Measurements from ENCODE around the gene PLCXD3. TPM values are rescaled to one million over a fixed set of nuclear protein-coding genes. Genes with fewer than 3 reads are reported as not detected.
"Not testable (repeated sequence)": the region's sequence is repeated elsewhere in the genome, so short reads cannot be mapped to it uniquely, and the experiment has no call there.

Gene PLCXD3
- total RNA-seq, 1 donor from 2014 or later: under 0.01 TPM

DNA sequence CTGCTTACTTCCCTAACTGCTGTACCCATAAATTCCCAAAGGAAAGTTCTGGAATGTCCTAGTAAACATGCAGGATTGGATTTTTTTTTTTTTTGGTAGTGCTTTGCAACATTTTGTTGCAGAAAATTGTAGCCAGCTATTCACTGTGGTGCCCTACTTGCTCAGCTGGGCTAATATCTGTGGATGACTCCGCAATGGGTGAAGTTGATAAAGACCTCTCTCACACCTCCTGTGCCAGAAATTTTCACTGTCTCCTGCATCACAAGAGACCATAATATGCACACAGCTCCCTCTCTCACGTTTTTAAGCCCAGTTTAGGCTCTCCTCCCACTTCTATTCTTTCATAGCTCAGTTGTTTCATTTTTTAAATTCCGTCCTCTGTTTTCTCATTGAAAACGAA is 160.6 kb downstream of the PLCXD3 start:
- no peak for DNase-seq (ENCODE audit: low read depth)

DNA sequence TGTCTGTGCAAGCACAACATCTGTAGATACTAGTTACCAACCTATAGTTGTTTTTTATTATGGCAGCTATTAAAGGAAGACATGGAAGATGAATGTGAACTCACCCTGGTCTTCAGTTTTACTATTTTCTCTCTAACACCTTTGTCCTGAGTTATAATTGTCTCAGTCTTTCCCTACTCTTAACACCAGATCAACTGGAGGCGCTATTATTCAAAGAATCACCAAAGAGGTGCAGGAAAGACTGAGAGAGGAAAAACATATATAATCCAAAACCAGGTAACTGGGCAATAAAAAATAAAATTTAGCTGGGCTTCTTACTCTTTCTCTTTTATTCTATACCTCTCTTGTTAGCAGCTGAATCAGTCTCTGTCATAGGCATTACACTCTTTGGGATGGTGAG is 162.8 kb downstream of the PLCXD3 start:
- no peak for DNase-seq (ENCODE audit: low read depth)

DNA sequence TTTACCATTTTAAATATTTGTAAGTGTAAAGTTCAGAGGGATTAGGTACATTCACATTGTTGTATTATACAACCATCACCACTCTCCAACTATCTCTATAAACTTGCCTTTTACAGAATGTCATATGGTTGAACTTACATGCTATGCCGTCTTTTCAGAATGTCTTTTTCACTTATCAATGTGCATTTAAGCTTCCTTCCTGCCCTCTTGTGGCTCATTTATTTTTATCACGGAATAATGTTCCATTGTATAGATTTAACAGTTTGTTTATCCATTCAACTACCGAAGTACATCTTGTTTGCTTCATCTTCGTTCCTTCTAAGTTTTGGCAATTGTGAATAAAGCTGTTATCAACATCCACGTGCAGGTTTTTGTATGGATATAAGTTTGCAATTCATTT is 163.8 kb downstream of the PLCXD3 start:
- no peak for DNase-seq (ENCODE audit: low read depth)

DNA sequence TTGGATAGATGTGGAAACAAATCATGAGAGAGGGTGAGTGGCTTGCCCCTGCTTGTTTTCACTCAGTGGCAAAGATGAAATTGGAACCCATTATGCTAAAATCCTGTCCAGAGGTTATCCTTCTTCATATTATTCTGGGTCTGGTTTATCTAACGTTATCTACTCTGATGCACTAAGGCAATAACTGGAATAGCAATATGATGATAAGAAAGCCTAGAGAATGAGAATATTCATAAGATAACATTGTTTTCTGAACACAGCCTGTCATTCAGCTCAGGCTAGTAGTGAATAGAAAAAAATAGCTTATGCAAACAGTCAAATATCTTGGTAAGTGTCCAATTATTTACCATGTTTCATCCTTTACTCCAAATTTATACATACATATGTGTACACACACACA is 165.1 kb downstream of the PLCXD3 start:
- DNase-seq (ENCODE audit: low read depth): no peak

DNA sequence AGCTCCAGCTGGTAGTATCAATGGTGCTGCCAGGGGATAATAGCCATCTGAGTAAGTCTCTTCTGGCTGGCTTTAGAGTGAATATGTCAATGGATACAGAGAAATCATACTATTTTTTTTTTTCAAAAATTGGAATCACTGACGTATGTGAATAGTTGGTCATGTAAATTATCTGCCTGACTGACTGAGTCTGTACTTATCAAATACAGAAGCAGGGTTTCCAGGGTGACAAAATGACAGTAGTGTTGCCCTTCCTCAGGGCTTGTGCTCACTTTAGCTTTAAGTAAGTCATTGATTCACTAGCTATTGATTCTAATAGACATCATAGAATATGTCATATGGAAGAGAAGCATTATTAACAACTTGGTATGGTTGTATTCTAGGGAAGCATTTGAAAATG is 171.1 kb downstream of the PLCXD3 start:
- no peak for DNase-seq (ENCODE audit: low read depth)

DNA sequence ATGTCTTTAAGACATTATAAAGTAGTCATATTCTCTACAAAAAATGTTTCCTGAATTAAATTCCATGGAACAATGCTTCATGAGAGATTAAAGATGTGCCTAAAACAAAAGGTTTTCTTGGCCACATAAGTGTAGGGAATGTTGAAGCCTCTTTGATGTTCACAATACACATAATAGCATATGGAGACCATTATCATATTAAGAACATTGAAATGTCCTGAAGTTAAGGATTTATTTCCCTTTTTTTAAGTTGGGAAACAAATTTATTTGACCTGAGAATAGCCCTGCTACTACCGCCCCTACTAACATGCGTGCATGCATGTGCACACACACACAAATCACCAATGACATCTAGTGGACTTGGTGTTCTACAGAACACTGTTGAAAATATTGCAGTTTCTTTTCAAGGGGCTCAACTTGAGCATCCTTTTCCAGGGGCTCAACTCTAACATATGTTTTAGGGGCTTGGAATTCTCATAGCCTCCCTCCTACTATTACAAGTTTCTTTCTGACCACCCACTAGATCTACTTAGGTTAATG is 172.2 kb downstream of the PLCXD3 start:
- no peak for DNase-seq (ENCODE audit: low read depth)

DNA sequence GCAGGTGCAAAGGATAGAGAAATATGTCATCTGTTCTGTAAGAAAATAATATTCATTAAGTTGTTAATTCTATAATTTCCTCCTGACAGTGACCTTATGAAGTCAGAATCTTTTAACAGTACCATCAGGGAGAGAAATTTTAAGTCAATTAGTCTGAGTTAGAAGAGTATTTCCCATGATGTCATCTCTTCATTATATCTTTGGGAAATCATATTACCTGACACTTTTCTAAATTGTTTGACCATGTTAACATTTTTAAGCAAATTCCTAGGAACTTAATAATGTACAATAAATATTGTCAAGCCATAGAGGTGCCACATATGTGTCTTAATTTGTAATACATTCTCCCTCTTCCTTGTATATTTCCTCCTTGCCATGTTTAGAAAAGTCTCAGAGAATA is 172.7 kb downstream of the PLCXD3 start:
- DNase-seq (ENCODE audit: low read depth): no peak

DNA sequence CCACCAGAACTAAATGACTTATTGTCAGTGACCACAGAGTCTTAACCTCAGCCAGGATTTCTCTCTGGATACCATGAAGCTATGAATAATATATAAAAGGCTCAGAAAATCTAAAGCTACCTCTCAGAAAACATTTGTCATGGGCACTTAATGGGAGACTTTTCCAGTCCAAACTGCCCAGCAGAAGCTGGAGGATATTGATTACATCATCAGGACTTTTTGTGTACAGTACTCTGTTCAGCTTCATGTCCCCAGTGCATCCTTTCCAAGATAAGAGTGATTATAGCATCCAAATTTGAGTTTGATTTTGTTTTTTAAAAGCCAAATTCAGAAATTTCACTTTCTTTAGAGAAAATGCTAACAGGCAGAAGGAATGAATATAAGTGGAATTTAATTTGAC is 173.2 kb downstream of the PLCXD3 start:
- DNase-seq (ENCODE audit: low read depth): no peak

DNA sequence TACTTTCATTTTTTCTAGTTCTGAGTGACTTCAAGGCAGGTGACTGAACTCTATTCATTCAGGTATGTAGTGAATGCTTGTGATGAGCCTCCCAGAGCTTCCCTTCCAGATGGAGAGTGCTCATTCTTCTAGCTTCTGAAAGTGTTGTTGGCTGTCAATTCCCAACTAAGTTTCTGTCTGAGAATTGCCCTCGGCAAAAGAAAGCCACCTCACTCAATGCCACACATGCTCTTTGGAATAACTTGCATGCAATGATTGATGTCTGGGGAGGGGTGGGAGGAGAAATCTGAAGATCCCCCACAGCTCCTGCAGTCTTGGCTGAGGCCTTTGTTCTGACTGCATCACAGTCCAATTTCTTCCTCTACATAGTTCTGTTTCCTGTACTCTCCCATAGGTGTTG is 173.9 kb downstream of the PLCXD3 start:
- no peak for DNase-seq (ENCODE audit: low read depth)

GRCh38 chr5:41335596-41336181 is 174.7 kb downstream of the PLCXD3 start:
- DNase-seq (ENCODE audit: low read depth): no peak

GRCh38 chr5:41334758-41335157 is 175.6 kb downstream of the PLCXD3 start:
- no peak for DNase-seq (ENCODE audit: low read depth)

GRCh38 chr5:41334221-41334620 is 176.2 kb downstream of the PLCXD3 start:
- no peak for DNase-seq (ENCODE audit: low read depth)

DNA sequence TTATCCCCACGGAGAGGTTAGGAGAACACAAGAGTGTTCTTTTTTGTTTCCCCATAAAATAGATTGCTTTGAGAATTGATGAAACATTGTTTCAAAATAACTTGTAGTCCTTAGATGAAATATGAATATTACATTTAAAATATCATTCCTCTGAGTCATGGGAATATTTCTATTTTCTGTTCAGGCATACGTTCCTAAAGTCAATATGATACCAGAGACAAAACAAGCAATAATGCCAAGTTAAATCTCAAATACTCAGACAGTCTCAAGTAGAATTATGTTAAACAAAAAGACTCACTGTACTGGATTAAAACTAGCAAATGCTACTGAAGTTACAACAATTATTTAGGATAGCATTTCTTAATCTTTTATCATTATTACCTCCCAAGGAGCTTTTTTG is 185.3 kb downstream of the PLCXD3 start:
- no peak for DNase-seq (ENCODE audit: low read depth)

- DNase-seq (ENCODE audit: low read depth): not testable (repeated sequence)
These were observed 187.6 kb downstream of the PLCXD3 start for GRCh38 chr5:41322826-41323225.

- no peak for DNase-seq (ENCODE audit: low read depth)
These were observed 197.8 kb downstream of the PLCXD3 start for GRCh38 chr5:41312478-41313060.

GRCh38 chr5:41312066-41312465 is 198.3 kb downstream of the PLCXD3 start:
- DNase-seq (ENCODE audit: low read depth): no peak

- DNase-seq (ENCODE audit: low read depth): no peak
These were observed 201.1 kb downstream of the PLCXD3 start for GRCh38 chr5:41309275-41309674.

- DNase-seq (ENCODE audit: low read depth): no peak
These were observed 204.4 kb downstream of the PLCXD3 start for GRCh38 chr5:41306005-41306404.

DNA sequence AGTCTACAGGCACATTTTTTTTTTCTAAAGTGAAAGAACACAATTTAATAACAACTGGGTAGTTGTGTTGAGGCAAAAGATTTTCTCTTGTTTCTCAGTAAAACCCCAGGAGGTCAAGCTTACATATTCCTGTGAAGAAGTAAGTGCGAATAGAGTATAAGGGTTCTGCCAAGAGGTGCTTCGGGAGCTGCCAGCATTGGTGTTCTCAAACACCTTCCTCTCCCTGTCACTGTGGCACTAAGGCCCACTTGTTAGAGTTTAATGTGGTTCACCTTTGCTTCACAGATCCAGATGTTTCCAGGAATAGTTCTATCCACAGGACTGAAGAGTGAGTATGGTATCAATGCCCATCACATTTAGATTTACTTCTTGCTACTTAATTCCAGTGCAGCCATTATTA is 205.3 kb downstream of the PLCXD3 start:
- no peak for DNase-seq (ENCODE audit: low read depth)

DNA sequence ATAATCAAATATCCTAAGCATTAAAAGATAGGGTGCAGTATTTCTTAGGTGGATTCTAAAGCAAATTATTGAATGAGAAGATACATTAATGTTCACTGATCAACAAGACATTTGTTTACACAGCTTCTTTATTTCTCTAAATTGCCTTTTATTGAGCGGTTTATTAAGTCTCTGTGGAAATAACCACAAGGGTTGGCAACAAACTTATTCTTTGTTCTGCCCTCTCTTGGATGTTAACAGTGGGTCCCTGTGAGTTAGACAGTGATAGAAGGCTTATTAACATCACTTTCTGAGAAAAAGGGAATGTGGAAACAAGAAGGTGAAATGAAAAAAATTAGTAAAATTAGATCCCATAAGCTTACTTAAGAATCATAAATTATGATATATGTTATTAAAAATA is 214.3 kb downstream of the PLCXD3 start:
- no peak for DNase-seq (ENCODE audit: low read depth)

GRCh38 chr5:41291323-41291722 is 219.1 kb downstream of the PLCXD3 start:
- no peak for DNase-seq (ENCODE audit: low read depth)

- no peak for DNase-seq (ENCODE audit: low read depth)
These were observed 219.6 kb downstream of the PLCXD3 start for GRCh38 chr5:41290810-41291209.

- DNase-seq (ENCODE audit: low read depth): no peak
These were observed 220.4 kb downstream of the PLCXD3 start for GRCh38 chr5:41289970-41290464.

DNA sequence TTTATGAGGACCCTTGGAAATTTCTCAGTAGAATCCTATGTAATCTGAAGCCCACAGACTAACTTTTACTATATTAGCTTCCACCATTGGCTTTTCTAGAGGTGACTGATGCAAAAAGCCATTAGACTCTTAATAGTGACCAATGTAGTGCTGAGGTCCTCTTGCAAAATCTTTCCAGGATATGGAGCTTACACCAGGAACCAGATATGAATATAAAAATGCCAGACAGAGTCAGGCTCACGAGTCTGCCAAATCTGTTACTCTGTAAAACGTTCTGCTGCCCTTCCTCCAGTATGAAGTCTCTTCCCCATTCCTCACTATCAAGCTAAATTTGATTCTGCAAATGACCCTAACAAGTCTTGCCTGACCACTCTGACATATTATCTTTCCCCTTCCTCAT is 223.7 kb downstream of the PLCXD3 start:
- no peak for DNase-seq (ENCODE audit: low read depth)
